IPS-15b (cell line): ENCODE results near the gene NR4A1.

ENCODE experiments used
- H3K27me3 ChIP-seq: one replicate; pipeline ENCODE4 v1.6.1; 2013; ENCODE audit warnings: low read length; ENCODE audit not compliant: control insufficient read depth, insufficient read depth
- H3K36me3 ChIP-seq: one replicate; pipeline ENCODE4 v1.6.1; 2013; ENCODE audit warnings: low read length; ENCODE audit not compliant: control insufficient read depth, insufficient read depth
- H3K4me1 ChIP-seq: one replicate; pipeline ENCODE4 v1.6.1; 2013; ENCODE audit warnings: mild to moderate bottlenecking, low read length; ENCODE audit not compliant: control insufficient read depth, insufficient read depth
- H3K4me3 ChIP-seq: one replicate; pipeline ENCODE4 v1.5.1; 2013; ENCODE audit warnings: low read depth, low read length
- H3K9ac ChIP-seq: one replicate; pipeline ENCODE4 v1.6.1; 2013; ENCODE audit warnings: low read depth, mild to moderate bottlenecking, low read length
- H3K9me3 ChIP-seq: one replicate; pipeline ENCODE4 v1.6.1; 2013; ENCODE audit warnings: mild to moderate bottlenecking, low read length; ENCODE audit not compliant: control insufficient read depth, insufficient read depth

NR4A1 gene

DNA sequence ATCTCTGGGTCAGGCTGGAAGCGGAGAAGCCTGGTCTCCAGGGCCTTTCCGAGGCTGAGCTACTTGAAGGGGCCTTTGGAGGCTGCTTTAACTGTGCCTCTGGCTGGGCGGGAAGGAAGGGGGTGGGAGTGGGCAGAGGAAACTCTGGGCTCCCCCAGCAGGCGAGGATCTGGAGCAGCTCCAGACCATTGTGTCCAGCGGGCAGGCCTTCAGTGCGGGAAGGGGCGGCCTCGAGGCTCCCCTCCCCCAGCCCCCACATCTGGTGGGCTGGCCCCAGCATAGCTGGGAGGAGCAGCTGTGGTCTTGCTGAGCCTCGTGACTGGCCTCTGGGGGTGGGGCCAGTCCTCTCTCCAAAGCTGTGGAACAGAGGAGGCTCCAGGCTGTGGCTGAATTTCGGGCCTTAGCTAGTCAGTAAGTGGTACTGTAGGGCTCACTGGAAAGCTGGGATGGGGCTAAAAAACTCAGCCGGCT lies 41.1 kb upstream of the NR4A1 start:
- Histone ChIP-seq H3K9me3 (no peaks in the 10 kb centered on the region), H3K27me3 (peaks cover 68% of the 10 kb centered on the region), H3K4me3 (peak overlapping the region; percentile 8), H3K36me3 (no peaks in the 10 kb centered on the region), H3K4me1 (peaks cover 20% of the 10 kb centered on the region), H3K9ac (peak overlapping the region; percentile 37)

DNA sequence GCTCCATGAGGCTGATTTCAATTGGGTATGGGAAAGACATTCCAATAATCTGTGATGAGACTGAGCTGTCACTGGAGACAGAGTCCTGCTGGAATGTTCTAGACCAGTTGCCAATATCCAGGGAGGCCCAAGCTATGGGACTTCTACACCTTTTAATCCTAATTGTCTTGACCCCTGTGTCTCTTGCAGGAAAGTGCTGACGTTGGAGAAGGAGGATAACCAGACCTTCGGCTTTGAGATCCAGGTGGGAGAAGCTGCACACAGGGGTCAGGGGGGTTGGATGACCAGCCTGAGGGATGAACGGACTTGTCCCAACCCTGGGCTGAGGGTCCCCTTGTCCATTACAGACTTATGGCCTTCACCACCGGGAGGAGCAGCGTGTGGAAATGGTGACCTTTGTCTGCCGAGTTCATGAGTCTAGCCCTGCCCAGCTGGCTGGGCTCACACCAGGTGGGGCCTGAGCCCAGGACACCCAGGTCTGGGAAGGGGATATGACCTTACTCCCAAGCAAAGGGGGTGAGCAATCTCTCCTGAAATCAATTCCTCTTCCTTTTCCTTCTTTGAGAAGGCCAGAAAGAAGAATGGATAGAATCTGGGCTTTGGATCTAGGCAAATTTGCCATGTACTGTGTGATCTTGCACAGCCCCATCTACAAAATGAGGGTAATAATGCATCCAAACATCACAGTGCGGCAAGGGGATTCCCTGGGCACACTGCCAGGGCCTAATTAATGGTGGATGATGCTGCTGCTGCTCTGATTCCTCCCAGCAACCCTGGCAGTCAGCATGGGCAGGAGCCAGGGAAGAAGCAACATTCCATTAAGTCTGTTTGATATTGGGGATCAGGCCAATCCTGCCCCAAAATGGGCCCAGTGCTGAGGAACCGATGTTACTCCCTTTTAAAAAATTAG lies 40.3 kb upstream of the NR4A1 start:
- peak overlapping the region; percentile 8 for H3K4me3 ChIP-seq
- peaks cover 17% of the 10 kb centered on the region for H3K4me1 ChIP-seq
- peaks cover 68% of the 10 kb centered on the region for H3K27me3 ChIP-seq
- H3K9ac ChIP-seq = peak overlapping the region; percentile 37
- no peaks in the 10 kb centered on the region for H3K9me3 ChIP-seq
- no peaks in the 10 kb centered on the region for H3K36me3 ChIP-seq

DNA sequence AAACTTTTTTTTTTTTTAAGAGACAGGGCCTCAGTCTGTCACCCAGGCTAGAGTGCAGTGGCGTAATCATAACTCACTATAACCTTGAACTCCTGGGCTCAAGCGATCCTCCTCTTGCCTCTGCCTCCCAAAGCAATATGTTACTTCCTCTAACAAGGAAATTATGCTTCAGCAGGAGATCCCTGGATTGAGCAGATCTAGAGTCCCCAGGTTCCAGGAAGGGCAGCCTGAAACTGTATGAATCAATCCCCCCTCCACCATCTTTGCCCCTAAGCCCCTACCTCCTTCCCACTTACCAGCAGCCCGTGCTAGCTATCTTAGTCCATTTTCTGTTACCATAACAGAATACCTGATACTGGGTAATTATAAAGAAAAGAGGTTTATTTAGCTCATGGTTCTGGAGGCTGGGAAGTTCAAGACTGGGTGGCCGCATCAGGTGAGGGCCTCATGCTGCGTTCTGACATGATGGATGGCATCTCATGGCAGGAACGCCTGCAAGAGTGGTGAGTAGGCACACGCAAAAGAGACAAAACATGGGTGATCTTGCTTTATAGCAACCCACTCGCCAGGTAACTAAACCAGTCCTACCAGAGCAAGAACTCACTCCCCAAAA lies 39.5 kb upstream of the NR4A1 start:
- Histone ChIP-seq H3K4me1 (peaks cover 15% of the 10 kb centered on the region), H3K4me3 (no peak overlapping the region), H3K36me3 (no peaks in the 10 kb centered on the region), H3K9ac (no peak overlapping the region), H3K9me3 (no peaks in the 10 kb centered on the region), H3K27me3 (peaks cover 69% of the 10 kb centered on the region)

DNA sequence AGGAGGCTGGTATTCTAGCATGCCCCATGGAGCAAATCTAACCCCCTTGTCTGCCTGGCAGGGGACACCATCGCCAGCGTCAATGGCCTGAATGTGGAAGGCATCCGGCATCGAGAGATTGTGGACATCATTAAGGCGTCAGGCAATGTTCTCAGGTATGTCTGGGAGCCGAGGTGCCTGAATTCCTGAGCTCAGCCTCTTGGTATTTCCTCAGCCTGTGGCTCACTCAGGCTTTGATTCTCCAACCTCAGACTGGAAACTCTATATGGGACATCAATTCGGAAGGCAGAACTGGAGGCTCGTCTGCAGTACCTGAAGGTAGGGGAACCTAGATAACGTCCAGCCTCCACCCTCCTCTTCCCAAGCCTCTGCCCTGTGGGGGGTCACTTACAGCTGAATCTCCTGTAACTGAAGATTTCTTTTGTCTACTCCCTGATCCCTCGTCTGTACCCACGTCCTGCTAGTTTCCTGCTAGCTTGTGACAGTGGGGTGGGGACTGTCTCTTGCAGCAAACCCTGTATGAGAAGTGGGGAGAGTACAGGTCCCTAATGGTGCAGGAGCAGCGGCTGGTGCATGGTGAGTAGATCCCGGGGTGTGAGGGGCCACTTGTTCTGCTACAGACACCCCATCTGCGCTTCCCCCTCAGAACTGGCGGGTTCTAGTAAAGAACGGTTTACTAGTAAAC lies 37.5 kb upstream of the NR4A1 start:
- no peaks in the 10 kb centered on the region for H3K9me3 ChIP-seq
- H3K9ac ChIP-seq = no peak overlapping the region
- peaks cover 61% of the 10 kb centered on the region for H3K27me3 ChIP-seq
- no peaks in the 10 kb centered on the region for H3K36me3 ChIP-seq
- peak overlapping the region; percentile 37 for H3K4me3 ChIP-seq
- H3K4me1 ChIP-seq = peaks cover 15% of the 10 kb centered on the region

DNA sequence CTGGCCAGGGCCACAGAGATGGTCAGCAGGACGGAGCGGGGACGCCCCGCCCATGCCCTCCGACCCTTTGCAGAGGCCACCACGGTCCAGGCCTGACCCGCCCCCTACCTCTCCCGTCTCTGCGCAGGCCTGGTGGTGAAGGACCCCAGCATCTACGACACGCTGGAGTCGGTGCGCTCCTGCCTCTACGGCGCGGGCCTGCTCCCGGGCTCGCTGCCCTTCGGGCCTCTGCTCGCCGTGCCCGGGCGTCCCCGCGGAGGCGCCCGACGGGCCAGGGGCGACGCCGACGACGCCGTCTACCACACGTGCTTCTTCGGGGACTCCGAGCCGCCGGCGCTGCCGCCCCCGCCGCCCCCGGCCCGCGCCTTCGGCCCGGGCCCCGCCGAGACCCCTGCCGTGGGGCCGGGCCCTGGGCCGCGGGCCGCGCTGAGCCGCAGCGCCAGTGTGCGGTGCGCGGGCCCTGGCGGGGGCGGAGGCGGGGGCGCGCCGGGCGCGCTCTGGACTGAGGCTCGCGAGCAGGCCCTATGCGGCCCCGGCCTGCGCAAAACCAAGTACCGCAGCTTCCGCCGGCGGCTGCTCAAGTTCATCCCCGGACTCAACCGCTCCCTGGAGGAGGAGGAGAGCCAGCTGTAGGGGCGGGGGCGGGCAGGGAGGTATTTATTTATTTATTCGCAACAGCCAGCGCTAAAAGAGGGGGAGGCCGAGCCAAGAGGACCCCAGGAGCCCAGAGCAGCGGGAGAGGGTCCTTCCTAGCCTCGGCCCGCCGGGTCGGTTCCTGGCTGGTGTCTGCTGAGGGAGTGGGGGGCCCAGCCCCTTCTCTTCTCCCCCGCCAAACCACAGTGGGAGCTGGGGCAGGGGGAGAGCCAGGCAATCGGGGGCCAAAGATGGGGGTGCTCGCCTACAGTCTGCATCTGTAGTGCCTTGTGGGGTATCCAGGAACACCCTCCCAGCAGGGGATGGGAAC lies 36.4 kb upstream of the NR4A1 start:
- Histone ChIP-seq H3K36me3 (no peaks in the 10 kb centered on the region), H3K9me3 (no peaks in the 10 kb centered on the region), H3K4me1 (peaks cover 13% of the 10 kb centered on the region), H3K27me3 (peaks cover 54% of the 10 kb centered on the region), H3K9ac (no peak overlapping the region), H3K4me3 (peak overlapping the region; percentile 37)

DNA sequence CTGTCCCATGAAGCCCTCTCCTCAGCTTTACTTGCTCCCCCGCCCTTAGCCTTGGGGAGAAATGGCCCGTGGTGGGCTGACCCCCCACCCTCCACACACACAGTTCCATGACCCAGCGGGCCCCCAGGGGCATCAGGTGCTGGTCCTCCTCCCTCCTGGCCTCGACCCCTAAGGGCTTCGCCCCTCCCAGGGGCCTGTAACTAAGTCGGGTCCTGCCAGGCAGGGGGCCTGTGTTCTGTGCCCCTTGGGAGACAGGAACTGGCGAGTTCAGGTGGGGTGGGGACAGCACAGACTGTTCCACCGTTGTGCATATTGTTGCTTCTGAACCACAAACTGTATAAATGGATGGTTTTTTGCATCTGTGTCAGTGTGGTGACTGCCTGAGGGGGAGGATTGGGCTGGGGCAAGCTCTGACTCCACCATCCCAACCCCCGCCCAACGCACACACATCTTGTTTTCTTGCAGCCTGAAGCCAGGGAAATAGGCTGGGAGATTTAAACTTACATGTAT lies 35.7 kb upstream of the NR4A1 start:
- peaks cover 60% of the 10 kb centered on the region for H3K27me3 ChIP-seq
- no peak overlapping the region for H3K9ac ChIP-seq
- peak overlapping the region; percentile 22 for H3K4me3 ChIP-seq
- H3K9me3 ChIP-seq = no peaks in the 10 kb centered on the region
- peaks cover 7% of the 10 kb centered on the region for H3K4me1 ChIP-seq
- no peaks in the 10 kb centered on the region for H3K36me3 ChIP-seq

DNA sequence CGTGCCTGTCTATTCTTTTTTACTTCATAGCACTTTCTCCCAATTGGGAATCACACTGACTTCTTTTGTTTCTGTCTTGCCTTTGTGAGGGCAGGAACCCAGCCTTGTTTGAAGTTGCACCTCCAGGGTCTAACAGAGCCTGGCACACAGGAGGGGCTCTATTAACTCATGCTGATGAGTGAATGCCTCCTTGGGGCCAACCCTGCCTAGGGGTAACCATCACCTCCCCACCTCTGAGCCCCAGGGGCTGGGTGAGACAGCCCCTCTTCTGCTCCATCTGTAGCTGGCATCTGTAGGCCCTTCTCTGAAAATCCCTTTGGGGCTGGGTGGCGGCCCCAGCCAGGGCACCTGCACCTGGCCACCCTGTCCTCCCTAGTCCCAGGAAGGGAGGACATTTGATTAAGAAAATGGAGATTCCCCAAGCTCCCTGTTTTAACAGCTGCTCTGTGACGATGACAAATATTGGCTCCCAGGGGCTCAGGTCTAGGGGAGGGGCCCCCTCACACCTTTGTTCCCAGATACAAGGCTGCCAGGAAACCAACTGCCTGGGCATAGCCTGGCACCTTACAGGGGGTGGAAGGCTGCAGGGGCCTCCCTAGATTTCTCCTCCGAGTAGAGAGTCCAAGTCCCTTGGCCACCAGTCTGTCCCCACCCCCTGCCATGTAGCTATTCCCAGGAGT lies 32.7 kb upstream of the NR4A1 start:
- Histone ChIP-seq H3K9ac (no peak overlapping the region), H3K27me3 (peaks cover 69% of the 10 kb centered on the region)

DNA sequence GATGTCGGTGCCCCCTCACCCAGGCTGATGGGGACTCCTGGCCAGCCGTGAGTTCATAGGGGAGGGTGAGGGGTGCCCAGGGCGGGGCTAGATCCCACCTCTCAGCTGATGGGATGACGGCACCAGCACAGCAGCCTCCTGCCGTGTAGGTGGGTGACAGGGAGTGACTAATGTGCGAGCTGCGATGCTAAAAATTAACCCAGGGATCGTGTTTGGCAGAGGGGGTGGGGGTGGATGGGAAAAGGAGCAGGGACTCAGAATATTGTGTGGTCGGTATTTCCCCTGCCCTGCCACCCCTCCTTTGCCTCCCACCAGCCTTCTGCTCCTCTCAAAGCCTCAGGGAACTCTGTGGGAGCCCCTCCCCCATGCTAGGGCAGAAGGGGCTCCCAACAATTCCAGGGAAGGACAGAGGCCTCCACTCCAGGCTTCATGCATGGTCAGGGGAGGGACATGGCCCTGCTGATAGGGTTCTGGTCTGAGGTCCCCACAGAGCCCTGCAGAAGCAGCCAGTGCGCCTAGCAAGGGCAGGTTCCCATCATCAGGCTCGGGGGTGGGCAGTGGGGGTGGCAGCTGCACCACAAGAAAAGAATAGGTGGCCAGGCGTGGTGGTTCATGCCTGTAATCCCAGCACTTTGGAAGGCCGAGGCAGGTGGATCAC lies 32.0 kb upstream of the NR4A1 start:
- H3K27me3 ChIP-seq = peaks cover 67% of the 10 kb centered on the region
- H3K9ac ChIP-seq = no peak overlapping the region
- H3K4me1 ChIP-seq = peaks cover 4% of the 10 kb centered on the region
- no peaks in the 10 kb centered on the region for H3K36me3 ChIP-seq
- no peaks in the 10 kb centered on the region for H3K9me3 ChIP-seq
- no peak overlapping the region for H3K4me3 ChIP-seq

More for the DNA sequence above, 32.7 kb upstream of the NR4A1 start:
- Histone ChIP-seq H3K4me1 (peaks cover 4% of the 10 kb centered on the region), H3K4me3 (no peak overlapping the region), H3K36me3 (no peaks in the 10 kb centered on the region), H3K9me3 (no peaks in the 10 kb centered on the region)

DNA sequence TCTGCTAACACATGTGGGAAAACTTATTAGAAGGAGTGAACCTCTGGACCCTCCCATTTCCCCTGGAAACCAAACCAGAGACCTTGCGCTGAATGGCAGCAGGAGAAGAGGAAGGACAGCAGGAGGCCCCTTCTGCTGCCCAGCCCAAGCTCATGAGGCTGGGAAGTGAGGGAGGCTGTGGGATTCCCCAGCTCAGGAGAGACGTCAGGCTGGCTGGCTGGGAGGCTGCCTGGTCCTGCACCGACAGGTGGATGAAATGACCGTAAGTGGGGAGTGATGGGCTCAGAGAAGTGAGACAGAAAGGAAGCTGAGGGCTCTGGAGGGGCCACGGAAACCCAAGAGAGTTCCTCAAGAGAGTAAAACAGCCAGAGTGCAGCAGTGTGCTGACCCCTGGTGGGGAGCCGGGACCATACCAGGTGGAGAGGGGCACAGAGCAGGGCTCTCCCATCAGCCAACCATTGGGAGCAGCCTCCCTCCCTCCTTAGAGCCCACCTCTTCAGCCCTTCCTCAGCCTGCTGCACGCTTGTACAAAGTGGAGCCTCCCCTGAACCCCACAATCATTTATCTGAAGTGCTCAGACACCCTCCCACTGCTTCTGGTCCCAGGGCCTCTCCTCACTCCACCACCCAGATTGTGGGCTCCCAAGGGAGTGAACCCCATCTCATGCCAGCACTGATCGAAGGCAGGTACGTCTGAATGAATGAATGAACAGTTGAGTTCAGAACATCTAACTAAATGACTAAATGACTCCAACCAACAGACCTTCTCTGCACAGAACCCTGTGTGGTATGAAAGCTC lies 30.5 kb upstream of the NR4A1 start:
- no peak overlapping the region for H3K9ac ChIP-seq
- no peaks in the 10 kb centered on the region for H3K9me3 ChIP-seq
- no peaks in the 10 kb centered on the region for H3K36me3 ChIP-seq
- H3K4me1 ChIP-seq = peaks cover 2% of the 10 kb centered on the region
- peaks cover 64% of the 10 kb centered on the region for H3K27me3 ChIP-seq
- peak overlapping the region; percentile 19 for H3K4me3 ChIP-seq

DNA sequence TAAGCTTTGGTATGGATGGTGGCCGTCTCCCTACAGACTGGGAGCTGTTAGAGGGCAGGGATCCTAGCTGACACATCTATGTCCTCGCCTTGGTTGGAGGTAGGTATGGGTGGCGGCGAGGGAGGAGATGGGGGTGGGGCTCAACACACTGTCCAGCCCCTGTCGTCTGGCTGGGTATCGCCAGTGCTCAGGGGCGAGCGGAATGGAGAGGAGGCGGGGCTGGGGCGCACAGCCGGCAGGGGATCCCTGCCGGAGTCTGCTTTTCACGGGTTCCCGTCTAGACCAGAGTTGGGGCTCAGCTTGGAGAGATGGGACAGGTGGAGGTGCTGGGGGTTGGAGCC lies 28.4 kb upstream of the NR4A1 start:
- Histone ChIP-seq H3K4me3 (peak overlapping the region; percentile 68), H3K36me3 (no peaks in the 10 kb centered on the region), H3K4me1 (peaks cover 6% of the 10 kb centered on the region), H3K27me3 (peaks cover 46% of the 10 kb centered on the region), H3K9me3 (no peaks in the 10 kb centered on the region), H3K9ac (no peak overlapping the region)
